ENCODE results near the gene DNASE1L3. TPM values are rescaled to one million over a fixed set of nuclear protein-coding genes. Genes with fewer than 3 reads are reported as not detected.

The DNASE1L3 gene
- total and polyA plus RNA-seq, 2 donors (not counting 3 experiments of a cell fraction or from before 2014, with no cell fraction given), result 0.95 to 1.3 TPM

GRCh38 chr3:58164906-58165821 is 45.6 kb downstream of the DNASE1L3 start:
- no peak overlapping the region for H3K4me3 ChIP-seq (replicated peaks in 1 of 3; ENCODE audit: insufficient read depth in 1 of 3, low read depth in 1 of 3, low read length in 3 of 3)
- H3K36me3 ChIP-seq (ENCODE audit: control insufficient read depth in 2 of 2, extremely low read depth in 1 of 2, insufficient read depth in 2 of 2, low read length in 2 of 2), result peaks cover 45 to 57% of the 10 kb centered on the region in 2 experiments
- no peak overlapping the region for H2AFZ ChIP-seq (ENCODE audit: low read depth, low read length)
- no TSS peak for BruUV-seq (replicated peaks)
- DNase-seq (ENCODE audit: low read depth, low spot score) (no peak), FAIRE-seq (no peak)
- dilution Hi-C loops (cut with MboI; ENCODE audit: extremely low pct_ligation_motif_present, low sequenced_read_pairs), result no loop called here
- no peaks in the 10 kb centered on the region for H4K20me1 ChIP-seq (replicated peaks; ENCODE audit: control insufficient read depth, extremely low read depth, insufficient read depth, low read length)
- no peaks in the 10 kb centered on the region for H3K9me3 ChIP-seq (replicated peaks; ENCODE audit: control insufficient read depth, insufficient read depth, low read length)
- no peak overlapping the region for H3K9ac ChIP-seq (replicated peaks; ENCODE audit: extremely low read depth, insufficient read depth, low read length)
- no peaks in the 10 kb centered on the region for H3K27me3 ChIP-seq (ENCODE audit: control insufficient read depth in 2 of 2, insufficient read depth in 2 of 2, low read length in 2 of 2)
- intact Hi-C loops (cut with micrococcal nuclease), result loop anchor here (5.0 kb wide), 2 partner anchors 153 to 193 kb away; no protein-coding TSS in a partner anchor
- POLR2A ChIA-PET, result interaction anchor here (0.5 kb wide), 1 partner anchor 33 kb away, joined by 4 read pairs; no protein-coding TSS in a partner anchor
- peaks cover 41% of the 10 kb centered on the region for H3K4me1 ChIP-seq (ENCODE audit: control insufficient read depth, extremely low read depth, insufficient read depth, low read length)
- H3K9me1 ChIP-seq (replicated peaks; ENCODE audit: control insufficient read depth, extremely low read depth, insufficient read depth, low read length), result no peaks in the 10 kb centered on the region
- H3K4me2 ChIP-seq (ENCODE audit: insufficient read depth, low read length), result no peak overlapping the region
- peaks cover 12% of the 10 kb centered on the region for H3K79me2 ChIP-seq (ENCODE audit: control insufficient read depth, insufficient read depth, low read length)
- CTCF ChIA-PET, result interaction anchor here (0.9 to 1.6 kb wide), 2 partner anchors 9 to 12 kb away, joined by 4 to 5 read pairs; no protein-coding TSS in a partner anchor
- TF ChIP-seq MYC (IDR thresholded peaks at IDR 0.05; ENCODE audit: low read depth, low read length) (no peak), FOS (IDR thresholded peaks at IDR 0.05; ENCODE audit: borderline replicate concordance, insufficient read depth, low read length) (no peak), POLR2A (IDR thresholded peaks at IDR 0.05; ENCODE audit: low read depth, low read length) (no peak), JUN (IDR thresholded peaks at IDR 0.05; ENCODE audit: borderline replicate concordance, insufficient read depth, insufficient read length, low read depth) (no peak), MAX (IDR thresholded peaks at IDR 0.05; ENCODE audit: insufficient read depth, insufficient read length) (no peak), EZH2 (IDR thresholded peaks at IDR 0.05; ENCODE audit: borderline replicate concordance, low read depth, low read length, severe bottlenecking) (no peak), POLR2AphosphoS5 (IDR thresholded peaks at IDR 0.05; ENCODE audit: insufficient read depth, low read depth, low read length) (no peak), GATA2 (IDR thresholded peaks at IDR 0.05; ENCODE audit: insufficient read depth, insufficient read length, low read depth, low read length) (no peak), CTCF (IDR thresholded peaks at IDR 0.05; ENCODE audit: extremely low read depth in 1 of 2, insufficient read depth in 1 of 2, low read depth in 1 of 2, low read length in 2 of 2) (no peak)
- H3K27ac ChIP-seq (ENCODE audit: insufficient read depth, low read depth, low read length), result peak overlapping the region; percentile 76

All from endothelial cell of umbilical vein (primary cell).